HG02938 (cell line): ENCODE data around the gene CHST11.

Experiments
- ATAC-seq: cut with Tn5 transposase; IDR thresholded peaks from one replicate; pipeline ENCODE4 v1.9.1; 2021; ENCODE audit warnings: mild to moderate bottlenecking, moderate library complexity; ENCODE audit not compliant: unreplicated experiment

CHST11 gene

GRCh38 chr12:104648756-104649155, 192.0 kb downstream of the CHST11 start:
- ATAC-seq: no peak

GRCh38 chr12:104649217-104649824, 192.6 kb downstream of the CHST11 start:
- ATAC-seq: no peak

GRCh38 chr12:104649921-104650320, 193.2 kb downstream of the CHST11 start:
- ATAC-seq: no peak

- no peak for ATAC-seq
These were observed 193.8 kb downstream of the CHST11 start for GRCh38 chr12:104650541-104650940.

- ATAC-seq: no peak
These were observed 195.1 kb downstream of the CHST11 start for GRCh38 chr12:104651811-104652210.

GRCh38 chr12:104652358-104652757, 195.6 kb downstream of the CHST11 start:
- no peak for ATAC-seq

- no peak for ATAC-seq
These were observed 196.2 kb downstream of the CHST11 start for GRCh38 chr12:104652910-104653309.

- no peak for ATAC-seq
These were observed 197.2 kb downstream of the CHST11 start for GRCh38 chr12:104653730-104654664.

GRCh38 chr12:104654665-104655609, 198.2 kb downstream of the CHST11 start:
- ATAC-seq: no peak

- ATAC-seq: no peak
These were observed 199.6 kb downstream of the CHST11 start for GRCh38 chr12:104656383-104656782.

GRCh38 chr12:104656921-104657320, 200.2 kb downstream of the CHST11 start:
- ATAC-seq: no peak

GRCh38 chr12:104657726-104658484, 201.2 kb downstream of the CHST11 start:
- ATAC-seq: no peak

GRCh38 chr12:104659058-104659457, 202.3 kb downstream of the CHST11 start:
- no peak for ATAC-seq

GRCh38 chr12:104662203-104662602, 205.5 kb downstream of the CHST11 start:
- ATAC-seq: no peak

GRCh38 chr12:104662908-104663307, 206.2 kb downstream of the CHST11 start:
- no peak for ATAC-seq

- no peak for ATAC-seq
These were observed 207.6 kb downstream of the CHST11 start for GRCh38 chr12:104664351-104664750.

GRCh38 chr12:104665296-104665695, 208.5 kb downstream of the CHST11 start:
- no peak for ATAC-seq

- ATAC-seq: no peak
These were observed 210.4 kb downstream of the CHST11 start for GRCh38 chr12:104667139-104667538.

GRCh38 chr12:104668274-104668718, 211.5 kb downstream of the CHST11 start:
- ATAC-seq: no peak

GRCh38 chr12:104669089-104669721, 212.5 kb downstream of the CHST11 start:
- ATAC-seq: no peak
